K562 (cell line): ENCODE data around the gene WDCP. TPM values are rescaled to one million over a fixed set of nuclear protein-coding genes. Genes with fewer than 3 reads are reported as not detected.

Experiments used
- ATAC-seq: fragments of 200-7000 bp; cut with Tn5 transposase; 3 replicates; pipeline ENCODE4 v1.9.1; 2020; ENCODE audit warnings: moderate library complexity
- Bru-seq: library from RNA; stranded (reverse); fragments of 400-500 nt; gene quantifications from one replicate; lab custom pipeline; 2021; lab: Mats Ljungman, UMichigan
- BruChase-seq, 2 experiments: library from RNA; stranded (reverse); fragments of 400-500 nt; gene quantifications; one replicate each; lab custom pipeline; 2021; lab: Mats Ljungman, UMichigan
- BruUV-seq: library from RNA; stranded (reverse); fragments of 400-500 nt; replicated peaks from 2 replicates; lab custom pipeline; 2021; lab: Mats Ljungman, UMichigan
- CTCF ChIA-PET: fragments of 300-600 bp; formaldehyde crosslinking; extraction: SDS; loops from one replicate; lab custom pipeline; 2021; ENCODE audit warnings: low intra/inter-chr PET ratio; lab: Yijun Ruan, JAX
- POLR2A ChIA-PET: fragments of 300-600, 350-650 bp; sonication (Branson Sonifier 250); formaldehyde crosslinking; extraction: SDS; loops from one replicate; lab custom pipeline; 2021; ENCODE audit warnings: antibody characterized with exemption, inconsistent platforms; lab: Yijun Ruan, JAX
- DNase-seq, 4 experiments: peaks; one replicate each; pipeline versions ENCODE4 v3.0.0 to v3.0.0-alpha.2; 2011 to 2018; ENCODE audit warnings: low spot score in 3 of 4, mixed read lengths in 3 of 4; ENCODE audit errors: extremely low read depth in 1 of 4
- FAIRE-seq: peaks from 2 replicates; lab custom pipeline; 2011; peaks lifted over from hg19 to GRCh38; lab: Jason Lieb, UNC
- H2AFZ ChIP-seq: 2 replicates; pipeline ENCODE4 v1.6.0; 2011; ENCODE audit warnings: low read depth, low read length, control low read depth, inconsistent platforms
- H3K27ac ChIP-seq: fragments of 200-600 bp; 3 replicates; pipeline ENCODE4 v1.8.0; 2011; ENCODE audit warnings: low read depth, mild to moderate bottlenecking, control low read depth, inconsistent platforms, low read length, moderate library complexity, mixed read lengths; ENCODE audit errors: extremely low read depth
- H3K27me3 ChIP-seq, 2 experiments: fragments of 300-600 bp in 1 of 2; 2 replicates in 1 of 2; 3 replicates in 1 of 2; pipeline versions ENCODE4 v1.6.0 to v1.8.0; 2011; ENCODE audit warnings: inconsistent platforms in 2 of 2, low read length in 2 of 2, mild to moderate bottlenecking in 1 of 2, mixed read lengths in 1 of 2, moderate library complexity in 1 of 2; ENCODE audit not compliant: control insufficient read depth in 2 of 2, insufficient read depth in 2 of 2
- H3K36me3 ChIP-seq: fragments of 300-600 bp; 3 replicates; pipeline ENCODE4 v1.8.0; 2011; ENCODE audit warnings: mild to moderate bottlenecking, low read length, inconsistent platforms; ENCODE audit not compliant: control insufficient read depth, insufficient read depth
- H3K4me1 ChIP-seq, 2 experiments: fragments of 200-600 bp in 1 of 2; replicated peaks in 1 of 2; 2 replicates in 1 of 2; 3 replicates in 1 of 2; pipeline versions ENCODE4 v1.5.1 to v1.8.0; 2011; ENCODE audit warnings: inconsistent platforms in 2 of 2, low read length in 2 of 2, mild to moderate bottlenecking in 1 of 2, mixed read lengths in 1 of 2, moderate library complexity in 1 of 2; ENCODE audit not compliant: control insufficient read depth in 2 of 2, insufficient read depth in 2 of 2
- H3K4me2 ChIP-seq: 2 replicates; pipeline ENCODE4 v1.6.1; 2011; ENCODE audit warnings: low read length, control low read depth, inconsistent platforms, mixed read lengths; ENCODE audit not compliant: insufficient read depth
- H3K4me3 ChIP-seq: fragments of 200-600 bp; sonication (generic), shearing (Covaris generic); 2 replicates; pipeline ENCODE4 v1.5.1; 2016; ENCODE audit warnings: control low read depth, inconsistent platforms
- H3K79me2 ChIP-seq: fragments of 200-600 bp; 3 replicates; pipeline ENCODE4 v1.8.0; 2011; ENCODE audit warnings: low read length, inconsistent platforms; ENCODE audit not compliant: control insufficient read depth, insufficient read depth
- H3K9ac ChIP-seq, 2 experiments: 2 replicates each; pipeline versions ENCODE4 v1.6.0 to v1.6.1; 2011; ENCODE audit warnings: low read depth in 2 of 2, low read length in 2 of 2, control low read depth in 1 of 2, inconsistent platforms in 1 of 2, mild to moderate bottlenecking in 1 of 2, mixed read lengths in 1 of 2; ENCODE audit not compliant: insufficient read depth in 1 of 2
- H3K9me1 ChIP-seq: one replicate; pipeline ENCODE4 v1.6.0; 2011; ENCODE audit warnings: inconsistent platforms, mild to moderate bottlenecking, low read length, moderate library complexity; ENCODE audit not compliant: control insufficient read depth, insufficient read depth
- H3K9me3 ChIP-seq: replicated peaks from 2 replicates; pipeline ENCODE4 v1.5.1; 2011; ENCODE audit warnings: low read depth, low read length, inconsistent platforms; ENCODE audit not compliant: control insufficient read depth, insufficient read depth
- H4K20me1 ChIP-seq: replicated peaks from 2 replicates; pipeline ENCODE4 v1.6.1; 2011; ENCODE audit warnings: low read length, inconsistent platforms, mixed read lengths; ENCODE audit not compliant: control insufficient read depth, insufficient read depth
- ETS2 ChIP-seq: IDR thresholded peaks from 2 replicates; pipeline ENCODE4 v1.6.1; 2016; ENCODE audit warnings: borderline replicate concordance, missing genetic modification characterization, mild to moderate bottlenecking, moderate library complexity, missing compliant biosample characterization; ENCODE audit not compliant: poor library complexity, severe bottlenecking
- MAFG ChIP-seq: fragments of 450-650 bp; conservative IDR thresholded peaks from 2 replicates; pipeline ENCODE4 v1.6.1; 2016; ENCODE audit warnings: missing genetic modification characterization, missing compliant biosample characterization
- PML ChIP-seq: IDR thresholded peaks from 2 replicates; pipeline ENCODE4 v1.6.1; 2012; ENCODE audit warnings: low read length, inconsistent platforms
- SIN3A ChIP-seq, 2 experiments: fragments of 150-350 bp in 1 of 2; IDR thresholded peaks; 2 replicates each; pipeline ENCODE4 v1.6.1; 2011 to 2016; ENCODE audit warnings: borderline replicate concordance in 2 of 2, low read depth in 2 of 2, low read length in 2 of 2, mild to moderate bottlenecking in 2 of 2, moderate library complexity in 2 of 2; ENCODE audit not compliant: control insufficient read depth in 1 of 2
- SIN3B ChIP-seq: fragments of 450-650 bp; IDR thresholded peaks from 2 replicates; pipeline ENCODE4 v1.6.1; 2017; ENCODE audit warnings: low read depth, mild to moderate bottlenecking, moderate library complexity
- WGBS: fragments of 100-300 bp; shearing (Covaris generic); methylation state at CpG from one replicate; pipeline ENCODE4 v1.1.6; 2016; ENCODE audit warnings: low coverage, mixed read lengths; ENCODE audit not compliant: insufficient coverage; ENCODE audit errors: missing lambda C conversion rate; 5-methylcytosine and 5-hydroxymethylcytosine counted together
- in situ Hi-C: fragments of 300-500 bp; cut with MboI; formaldehyde crosslinking; loops from 4 replicates; pipeline ENCODE4 v1.15.0; 2018; ENCODE audit warnings: inconsistent platforms, mixed read lengths
- intact Hi-C: fragments of 100-400 bp; cut with micrococcal nuclease; formaldehyde crosslinking; loops from 2 replicates; pipeline ENCODE4 v1.14.2; 2022
- long read RNA-seq, 3 experiments: library from polyadenylated mRNA in 2 of 3; library from RNA in 1 of 3; unstranded in 2 of 3; stranded (forward) in 1 of 3; transcript quantifications; one replicate each; pipeline ENCODE4 v2.0.0, GENCODE V29; 2019 to 2022
- polyA minus RNA-seq, 3 experiments: library from RNA; depleted of rRNA, polyadenylated mRNA; stranded (reverse); fragments of >200 nt; gene quantifications; 2 replicates each; pipeline ENCODE4 v1.2.3, GENCODE V29; 2011
- polyA plus RNA-seq, 8 experiments: library from polyadenylated mRNA; depleted of rRNA in 4 of 8; stranded (reverse) in 5 of 8; unstranded in 3 of 8; fragments of >200 nt; fragmentation: Nextera tagmentation in 2 of 8; fragmentation: Illumina TruSeq in 1 of 8; extraction: Ambion mirVana in 2 of 8; extraction: Trizol in 1 of 8; gene quantifications; 2 replicates each; pipeline versions ENCODE4 v1.2.1 to v1.2.3, GENCODE V29; 2011 to 2014; ENCODE audit warnings: inconsistent platforms in 1 of 8, missing spikeins in 1 of 8
- total RNA-seq, 7 experiments: library from RNA; depleted of rRNA in 6 of 7; stranded (reverse); fragments of >200 nt in 6 of 7; fragmentation: Illumina TruSeq in 2 of 7; extraction: Trizol in 2 of 7; gene quantifications; 2 replicates each; pipeline versions ENCODE4 v1.2.1 to v1.2.3, GENCODE V29; 2011 to 2021; ENCODE audit warnings: low replicate concordance in 1 of 7
- TF ChIP-seq, protein P1 (sequence below): fragments of 450-650 bp; formaldehyde crosslinking; IDR thresholded peaks from 2 replicates; pipeline ENCODE4 v1.4.0; 2020; ENCODE audit warnings: mild to moderate bottlenecking, moderate library complexity
- TF ChIP-seq, protein P2 (sequence below): fragments of 450-650 bp; IDR thresholded peaks from 2 replicates; pipeline ENCODE4 v1.6.1; 2016; ENCODE audit warnings: mild to moderate bottlenecking

Gene WDCP, protein sequence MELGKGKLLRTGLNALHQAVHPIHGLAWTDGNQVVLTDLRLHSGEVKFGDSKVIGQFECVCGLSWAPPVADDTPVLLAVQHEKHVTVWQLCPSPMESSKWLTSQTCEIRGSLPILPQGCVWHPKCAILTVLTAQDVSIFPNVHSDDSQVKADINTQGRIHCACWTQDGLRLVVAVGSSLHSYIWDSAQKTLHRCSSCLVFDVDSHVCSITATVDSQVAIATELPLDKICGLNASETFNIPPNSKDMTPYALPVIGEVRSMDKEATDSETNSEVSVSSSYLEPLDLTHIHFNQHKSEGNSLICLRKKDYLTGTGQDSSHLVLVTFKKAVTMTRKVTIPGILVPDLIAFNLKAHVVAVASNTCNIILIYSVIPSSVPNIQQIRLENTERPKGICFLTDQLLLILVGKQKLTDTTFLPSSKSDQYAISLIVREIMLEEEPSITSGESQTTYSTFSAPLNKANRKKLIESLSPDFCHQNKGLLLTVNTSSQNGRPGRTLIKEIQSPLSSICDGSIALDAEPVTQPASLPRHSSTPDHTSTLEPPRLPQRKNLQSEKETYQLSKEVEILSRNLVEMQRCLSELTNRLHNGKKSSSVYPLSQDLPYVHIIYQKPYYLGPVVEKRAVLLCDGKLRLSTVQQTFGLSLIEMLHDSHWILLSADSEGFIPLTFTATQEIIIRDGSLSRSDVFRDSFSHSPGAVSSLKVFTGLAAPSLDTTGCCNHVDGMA
- 40.6 and 41.2 TPM in 2 replicates for total RNA-seq (2011; cell fraction: chromatin; rRNA removed; ENCODE audit: low replicate concordance)
- 18.8 and 21.0 TPM in 2 replicates for total RNA-seq (2011; cell fraction: nucleolus; rRNA removed)
- 22.8 and 23.7 TPM in 2 replicates for total RNA-seq (2011; cell fraction: nucleoplasm; rRNA removed)
- total RNA-seq (2014; rRNA removed) (10.1 and 13.2 TPM in 2 replicates), total RNA-seq (2014; rRNA removed; fragmentation: Illumina TruSeq; extraction: Trizol) (21.8 and 23.0 TPM in 2 replicates), total RNA-seq (2015; rRNA removed; fragmentation: Illumina TruSeq; extraction: Trizol) (20.0 and 20.8 TPM in 2 replicates), total RNA-seq (2021) (30.4 and 31.0 TPM in 2 replicates), polyA plus RNA-seq (2011; rRNA removed) (36.2 and 41.4 TPM in 2 replicates), polyA plus RNA-seq (2014; fragmentation: Illumina TruSeq; extraction: Trizol) (18.9 and 24.9 TPM in 2 replicates), polyA plus RNA-seq (2014; fragmentation: Nextera tagmentation; extraction: Ambion mirVana) (10 to 100 TPM; 11.9 to 25.1 TPM), polyA plus RNA-seq (2014; rRNA removed) (14.2 and 16.2 TPM in 2 replicates), polyA minus RNA-seq (2011; rRNA and poly(A)+ RNA removed) (51.8 and 69.9 TPM in 2 replicates), Bru-seq, nascent RNA (percentile 77 among the genes with signal in this experiment), BruChase-seq, experiment 1, labeled RNA remaining after a 2-hour chase (percentile 77 among the genes with signal in this experiment), BruChase-seq, experiment 2, labeled RNA remaining after a 6-hour chase (percentile 79 among the genes with signal in this experiment)
- polyA plus RNA-seq (2011; cell fraction: cytosol; rRNA removed) = 18.2 and 21.5 TPM in 2 replicates
- 35.7 and 40.6 TPM in 2 replicates for polyA plus RNA-seq (2011; cell fraction: nucleus; rRNA removed)
- polyA plus RNA-seq (2012) = 8.0 and 12.1 TPM in 2 replicates
- polyA minus RNA-seq (2011; cell fraction: cytosol; rRNA and poly(A)+ RNA removed) = 7.6 and 12.2 TPM in 2 replicates
- 10.0 and 11.9 TPM in 2 replicates for polyA minus RNA-seq (2011; cell fraction: nucleus; rRNA and poly(A)+ RNA removed)
- long read RNA-seq, experiment 1, transcript WDCP-201 (4 exons, 3,817 nt) = major isoform, 25 of 82 reads
- long read RNA-seq, experiment 1, partial matches to known transcripts = 12 of 82 reads
- long read RNA-seq, experiment 1, other reads (novel, unspliced or antisense) = 43 of 82 reads
- long read RNA-seq, experiment 2, transcript WDCP-201 (4 exons, 3,817 nt) = major isoform, 8 of 25 reads
- long read RNA-seq, experiment 2, partial matches to known transcripts = 9 of 25 reads
- long read RNA-seq, experiment 2, other reads (novel, unspliced or antisense) = 8 of 25 reads
- long read RNA-seq, experiment 3, transcript WDCP-201 (4 exons, 3,817 nt) = major isoform, 8 of 14 reads
- long read RNA-seq, experiment 3, partial matches to known transcripts = 6 of 14 reads
- long read RNA-seq, experiment 3, other reads (novel, unspliced or antisense) = 0 of 14 reads

DNA sequence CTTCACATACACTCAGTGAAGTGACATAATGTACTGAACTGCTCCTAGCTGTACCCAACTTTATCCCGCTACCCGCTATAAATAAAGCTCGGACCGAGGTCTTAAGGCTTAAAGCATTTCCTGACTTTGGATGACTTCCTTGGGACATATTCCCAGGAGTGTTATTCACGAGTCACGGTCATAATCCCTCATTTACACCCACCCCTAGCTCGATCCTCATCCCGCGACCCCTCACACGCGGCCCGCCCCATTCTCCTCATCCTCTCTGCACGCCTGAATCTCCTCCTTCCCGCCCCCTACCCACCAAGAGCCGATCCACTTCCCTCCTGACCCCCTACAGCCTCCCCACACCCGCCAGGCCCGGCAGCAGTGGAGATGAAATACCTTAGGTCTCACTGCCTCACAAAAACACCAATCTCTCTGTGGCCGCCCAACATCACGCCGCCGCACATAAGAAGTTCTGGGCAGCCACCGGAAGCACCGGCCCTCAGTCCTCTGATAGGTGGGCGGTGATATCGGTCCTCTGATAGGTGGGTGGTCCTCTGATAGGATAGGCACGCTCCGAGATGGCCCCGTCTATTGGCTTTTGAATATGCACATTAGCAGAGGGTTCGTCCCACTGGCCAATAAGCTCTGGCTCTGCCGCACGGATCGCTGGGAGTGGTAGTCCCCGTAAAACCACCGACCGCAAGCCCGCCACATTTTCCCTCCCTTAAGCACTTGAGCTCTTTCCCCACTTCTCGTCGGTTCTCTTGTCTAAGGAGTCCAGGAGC is at the start of gene WDCP:
WDCP (minus strand) TSS at position 462 of the 773 bp plus-strand sequence. CDS start 7,897 bp downstream, outside the sequence.
- intact Hi-C loops = loop anchor here (1.0 kb wide), 1 partner anchor 29 kb away; the partner anchor contains the start of gene SF3B6
- peaks cover 8 to 22% of the 10 kb centered on the region in 2 experiments; a peak in 4 of 5 replicates for H3K4me1 ChIP-seq
- H3K9me3 ChIP-seq = no peaks in the 10 kb centered on the region
- H3K79me2 ChIP-seq = peaks cover 40% of the 10 kb centered on the region
- TSS peak; percentile 73 for BruUV-seq
- peak; percentile 90 to 98 (median 94) for DNase-seq
- peaks cover 6 to 11% of the 10 kb centered on the region in 2 experiments; a peak in 3 of 5 replicates for H3K27me3 ChIP-seq
- ATAC-seq = peak; percentile 96
- peak; percentile 99 for FAIRE-seq
- H3K4me3 ChIP-seq = peak within 1 kb of the TSS; percentile 64
- ChIA-PET CTCF (no interaction called here), POLR2A (interaction anchor here (0.5 to 2.1 kb wide), 17 partner anchors 9 to 327 kb away, joined by 3 to 10 read pairs (median 4); partner anchors contain the start of genes ATAD2B, MFSD2B and SF3B6)
- 0% methylated on average over 38 of the region's 38 CpGs for WGBS
- H3K9me1 ChIP-seq = no peaks in the 10 kb centered on the region
- peak within 1 kb of the TSS; percentile 52 for H3K27ac ChIP-seq
- peak within 1 kb of the TSS; percentile 62 to 95 for H3K9ac ChIP-seq
- no peaks in the 10 kb centered on the region; the same call in 1 of the 2 replicates for H4K20me1 ChIP-seq
- peak within 1 kb of the TSS; percentile 91 for H2AFZ ChIP-seq
- peak within 1 kb of the TSS; percentile 82 for H3K4me2 ChIP-seq
- in situ Hi-C loops = no loop called here
- H3K36me3 ChIP-seq = peaks cover 8% of the 10 kb centered on the region; the same call in 1 of the 3 replicates
- TF ChIP-seq SIN3A (IDR thresholded peaks at IDR 0.05; ENCODE audit: borderline replicate concordance in 2 of 2, control insufficient read depth in 1 of 2, low read depth in 2 of 2, low read length in 2 of 2) = peak; percentile 52 to 70; a peak in 2 of 4 replicates
- TF ChIP-seq SIN3B = no peak
- no peak for TF ChIP-seq MAFG (tag)
- TF ChIP-seq, protein P1, sequence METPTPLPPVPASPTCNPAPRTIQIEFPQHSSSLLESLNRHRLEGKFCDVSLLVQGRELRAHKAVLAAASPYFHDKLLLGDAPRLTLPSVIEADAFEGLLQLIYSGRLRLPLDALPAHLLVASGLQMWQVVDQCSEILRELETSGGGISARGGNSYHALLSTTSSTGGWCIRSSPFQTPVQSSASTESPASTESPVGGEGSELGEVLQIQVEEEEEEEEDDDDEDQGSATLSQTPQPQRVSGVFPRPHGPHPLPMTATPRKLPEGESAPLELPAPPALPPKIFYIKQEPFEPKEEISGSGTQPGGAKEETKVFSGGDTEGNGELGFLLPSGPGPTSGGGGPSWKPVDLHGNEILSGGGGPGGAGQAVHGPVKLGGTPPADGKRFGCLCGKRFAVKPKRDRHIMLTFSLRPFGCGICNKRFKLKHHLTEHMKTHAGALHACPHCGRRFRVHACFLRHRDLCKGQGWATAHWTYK (CRISPR knock-in tag) = no peak
- peak; percentile 62 for TF ChIP-seq PML
- TF ChIP-seq, protein P2, sequence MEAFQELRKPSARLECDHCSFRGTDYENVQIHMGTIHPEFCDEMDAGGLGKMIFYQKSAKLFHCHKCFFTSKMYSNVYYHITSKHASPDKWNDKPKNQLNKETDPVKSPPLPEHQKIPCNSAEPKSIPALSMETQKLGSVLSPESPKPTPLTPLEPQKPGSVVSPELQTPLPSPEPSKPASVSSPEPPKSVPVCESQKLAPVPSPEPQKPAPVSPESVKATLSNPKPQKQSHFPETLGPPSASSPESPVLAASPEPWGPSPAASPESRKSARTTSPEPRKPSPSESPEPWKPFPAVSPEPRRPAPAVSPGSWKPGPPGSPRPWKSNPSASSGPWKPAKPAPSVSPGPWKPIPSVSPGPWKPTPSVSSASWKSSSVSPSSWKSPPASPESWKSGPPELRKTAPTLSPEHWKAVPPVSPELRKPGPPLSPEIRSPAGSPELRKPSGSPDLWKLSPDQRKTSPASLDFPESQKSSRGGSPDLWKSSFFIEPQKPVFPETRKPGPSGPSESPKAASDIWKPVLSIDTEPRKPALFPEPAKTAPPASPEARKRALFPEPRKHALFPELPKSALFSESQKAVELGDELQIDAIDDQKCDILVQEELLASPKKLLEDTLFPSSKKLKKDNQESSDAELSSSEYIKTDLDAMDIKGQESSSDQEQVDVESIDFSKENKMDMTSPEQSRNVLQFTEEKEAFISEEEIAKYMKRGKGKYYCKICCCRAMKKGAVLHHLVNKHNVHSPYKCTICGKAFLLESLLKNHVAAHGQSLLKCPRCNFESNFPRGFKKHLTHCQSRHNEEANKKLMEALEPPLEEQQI = no peak
- no peak for TF ChIP-seq ETS2 (tag)
